Vagina (tissue), 2 donors: Measurements from ENCODE around the gene ADSS2.

Source experiments
- POLR2A ChIP-seq, 2 donors: fragments of 450-650 bp; IDR thresholded peaks; one replicate each; pipeline ENCODE4 v1.6.1; 2017; ENCODE audit warnings: antibody characterized with exemption in 2 of 2, mild to moderate bottlenecking in 2 of 2, moderate library complexity in 2 of 2
- TF ChIP-seq, protein P1 (sequence below), 3 experiments: fragments of 450-650 bp in 2 of 3; fragments of 200-600 bp in 1 of 3; sonication (generic) in 1 of 3; IDR thresholded peaks; one replicate each; pipeline ENCODE4 v1.5.1; 2017 to 2019; ENCODE audit warnings: antibody characterized with exemption in 3 of 3, mild to moderate bottlenecking in 2 of 3, moderate library complexity in 2 of 3

DNA sequence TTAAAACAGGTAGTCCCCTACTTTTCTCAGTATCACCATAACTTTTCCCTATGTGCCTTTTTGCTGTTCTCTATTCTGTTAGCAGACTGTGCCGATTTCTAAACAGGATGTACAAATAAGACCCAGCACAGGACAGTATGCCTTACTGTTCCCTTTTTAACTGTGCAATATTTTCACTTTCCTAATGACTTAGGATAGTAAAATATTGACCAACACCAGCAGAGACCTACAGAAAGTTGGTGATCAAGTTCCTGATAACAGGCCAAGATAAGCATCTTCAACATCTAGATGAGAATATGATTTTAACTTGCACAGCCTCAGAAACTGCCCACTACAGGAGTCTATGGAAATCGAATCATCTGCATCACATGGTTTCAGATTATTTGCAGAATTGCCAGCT, 42.0 kb downstream of the ADSS2 start:
- no peak for TF ChIP-seq POLR2A (IDR thresholded peaks at IDR 0.05)
- TF ChIP-seq, protein P1, sequence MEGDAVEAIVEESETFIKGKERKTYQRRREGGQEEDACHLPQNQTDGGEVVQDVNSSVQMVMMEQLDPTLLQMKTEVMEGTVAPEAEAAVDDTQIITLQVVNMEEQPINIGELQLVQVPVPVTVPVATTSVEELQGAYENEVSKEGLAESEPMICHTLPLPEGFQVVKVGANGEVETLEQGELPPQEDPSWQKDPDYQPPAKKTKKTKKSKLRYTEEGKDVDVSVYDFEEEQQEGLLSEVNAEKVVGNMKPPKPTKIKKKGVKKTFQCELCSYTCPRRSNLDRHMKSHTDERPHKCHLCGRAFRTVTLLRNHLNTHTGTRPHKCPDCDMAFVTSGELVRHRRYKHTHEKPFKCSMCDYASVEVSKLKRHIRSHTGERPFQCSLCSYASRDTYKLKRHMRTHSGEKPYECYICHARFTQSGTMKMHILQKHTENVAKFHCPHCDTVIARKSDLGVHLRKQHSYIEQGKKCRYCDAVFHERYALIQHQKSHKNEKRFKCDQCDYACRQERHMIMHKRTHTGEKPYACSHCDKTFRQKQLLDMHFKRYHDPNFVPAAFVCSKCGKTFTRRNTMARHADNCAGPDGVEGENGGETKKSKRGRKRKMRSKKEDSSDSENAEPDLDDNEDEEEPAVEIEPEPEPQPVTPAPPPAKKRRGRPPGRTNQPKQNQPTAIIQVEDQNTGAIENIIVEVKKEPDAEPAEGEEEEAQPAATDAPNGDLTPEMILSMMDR (IDR thresholded peaks at IDR 0.05): no peak
